GM10248 (cell line): ENCODE measurements around the gene DNASE1L3.

ENCODE experiments used
- CTCF ChIA-PET: fragments of 300-600 bp; sonication (Branson Sonifier 250); formaldehyde crosslinking; extraction: SDS; loops from one replicate; lab custom pipeline; 2021; ENCODE audit warnings: antibody characterized with exemption; lab: Yijun Ruan, JAX
- POLR2A ChIA-PET: fragments of 350-650 bp; sonication (Branson Sonifier 250); formaldehyde crosslinking; extraction: SDS; loops from one replicate; lab custom pipeline; 2020; ENCODE audit warnings: antibody characterized with exemption; lab: Yijun Ruan, JAX
- DNase-seq: peaks from one replicate; pipeline ENCODE4 v3.0.0; 2012; ENCODE audit errors: extremely low spot score
- CTCF ChIP-seq: IDR thresholded peaks from 2 replicates; pipeline ENCODE4 v1.5.1; 2012; ENCODE audit warnings: mild to moderate bottlenecking, low read depth; ENCODE audit errors: extremely low read depth, missing control alignments, control extremely low read depth

Gene DNASE1L3

GRCh38 chr3:58178528-58179234 lies 32.1 kb downstream of the DNASE1L3 start:
- POLR2A ChIA-PET = no interaction called here
- CTCF ChIA-PET = interaction anchor here (0.6 to 15.0 kb wide), 31 partner anchors 10 to 314 kb away, joined by 3 to 560 read pairs (median 5); partner anchors contain the start of genes ABHD6, FLNB, HTD2 and KCTD6
- no peak for TF ChIP-seq CTCF
- DNase-seq = no peak

GRCh38 chr3:58177747-58178527 lies 32.8 kb downstream of the DNASE1L3 start:
- ChIA-PET POLR2A (no interaction called here), CTCF (interaction anchor here (0.6 to 15.0 kb wide), 63 partner anchors 11 to 452 kb away, joined by 3 to 560 read pairs (median 5); partner anchors contain the start of genes ABHD6, FLNB, HTD2 and KCTD6)
- TF ChIP-seq CTCF = peak; percentile 96
- DNase-seq = peak; percentile 89

GRCh38 chr3:58176827-58177489 lies 33.8 kb downstream of the DNASE1L3 start:
- DNase-seq = no peak
- CTCF ChIA-PET = interaction anchor here (0.6 to 15.0 kb wide), 54 partner anchors 10 to 453 kb away, joined by 3 to 560 read pairs (median 5); partner anchors contain the start of genes FLNB, HTD2 and RPP14
- no peak for TF ChIP-seq CTCF
- POLR2A ChIA-PET = interaction anchor here (0.7 kb wide), 1 partner anchor 624 kb away, joined by 4 read pairs; no protein-coding TSS in a partner anchor

- ChIA-PET POLR2A (no interaction called here), CTCF (interaction anchor here (0.8 to 4.1 kb wide), 6 partner anchors 9 to 454 kb away, joined by 3 to 35 read pairs (median 4); partner anchors contain the start of gene FLNB)
- no peak for TF ChIP-seq CTCF
These were observed 34.6 kb downstream of the DNASE1L3 start for GRCh38 chr3:58176185-58176530.

GRCh38 chr3:58175437-58176184 lies 35.2 kb downstream of the DNASE1L3 start:
- no peak for DNase-seq
- CTCF ChIA-PET = interaction anchor here (0.7 to 6.1 kb wide), 9 partner anchors 9 to 455 kb away, joined by 3 to 67 read pairs (median 4); partner anchors contain the start of gene FLNB
- POLR2A ChIA-PET = no interaction called here
- no peak for TF ChIP-seq CTCF

More at GRCh38 chr3:58176185-58176530, 34.6 kb downstream of the DNASE1L3 start:
- DNase-seq = no peak
